PC-9 (cell line): ENCODE data around the gene MAGI1. TPM values are rescaled to one million over a fixed set of nuclear protein-coding genes. Genes with fewer than 3 reads are reported as not detected.

Source experiments
- BruUV-seq: library from RNA; stranded (reverse); fragments of 400-500 nt; replicated peaks from 2 replicates; lab custom pipeline; 2021; lab: Mats Ljungman, UMichigan
- CTCF ChIA-PET: fragments of 300-600 bp; sonication (Branson Sonifier 250); formaldehyde crosslinking; loops from one replicate; lab custom pipeline; 2022; ENCODE audit warnings: antibody characterized with exemption; lab: Charles Lee
- POLR2A ChIA-PET: fragments of 300-600 bp; sonication (Branson Sonifier 250); formaldehyde crosslinking; loops from one replicate; lab custom pipeline; 2022; ENCODE audit warnings: antibody characterized with exemption; ENCODE audit not compliant: unreplicated experiment; lab: Charles Lee
- DNase-seq, 2 experiments: peaks; one replicate each; pipeline versions ENCODE4 v3.0.0 to v3.0.0-alpha.2; 2015 to 2022; ENCODE audit warnings: mixed read lengths in 1 of 2
- H2AFZ ChIP-seq: fragments of 200-600 bp; sonication (generic); 2 replicates; pipeline ENCODE4 v1.8.1; 2017; ENCODE audit warnings: antibody characterized with exemption
- H3F3A ChIP-seq: fragments of 200-600 bp; sonication (generic); 2 replicates; pipeline ENCODE4 v1.8.1; 2017; ENCODE audit warnings: antibody characterized with exemption, mild to moderate bottlenecking, low read depth; ENCODE audit not compliant: insufficient read depth
- H3K27ac ChIP-seq: fragments of 200-600 bp; sonication (generic); 2 replicates; pipeline ENCODE4 v1.6.1; 2016; ENCODE audit warnings: mixed run types
- H3K27me3 ChIP-seq: fragments of 200-600 bp; sonication (generic); 2 replicates; pipeline ENCODE4 v1.6.1; 2016; ENCODE audit warnings: low read depth, mixed run types; ENCODE audit not compliant: insufficient read depth
- H3K36me3 ChIP-seq: fragments of 200-600 bp; sonication (generic); 2 replicates; pipeline ENCODE4 v1.6.1; 2016; ENCODE audit warnings: low read depth, mixed run types
- H3K4me1 ChIP-seq: fragments of 200-600 bp; sonication (generic); replicated peaks from 2 replicates; pipeline ENCODE4 v1.6.1; 2016; ENCODE audit warnings: mixed run types; ENCODE audit not compliant: insufficient read depth
- H3K4me2 ChIP-seq: fragments of 200-600 bp; sonication (generic); 2 replicates; pipeline ENCODE4 v1.6.1; 2017; ENCODE audit warnings: mixed run types
- H3K4me3 ChIP-seq: fragments of 200-600 bp; sonication (generic); 2 replicates; pipeline ENCODE4 v1.6.1; 2016; ENCODE audit warnings: mixed run types
- H3K79me2 ChIP-seq: fragments of 200-600 bp; sonication (generic); 2 replicates; pipeline ENCODE4 v1.6.1; 2017; ENCODE audit warnings: low read depth, mixed run types
- H3K9me2 ChIP-seq: fragments of 200-600 bp; sonication (generic); 2 replicates; pipeline ENCODE4 v1.8.1; 2017; ENCODE audit warnings: mild to moderate bottlenecking; ENCODE audit not compliant: insufficient read depth
- H3K9me3 ChIP-seq: fragments of 200-600 bp; sonication (generic); 2 replicates; pipeline ENCODE4 v1.8.1; 2016; ENCODE audit warnings: low read depth; ENCODE audit not compliant: insufficient read depth
- H4K20me1 ChIP-seq: fragments of 200-600 bp; sonication (generic); 2 replicates; pipeline ENCODE4 v1.8.1; 2017; ENCODE audit not compliant: insufficient read depth
- EZH2 ChIP-seq: fragments of 200-600 bp; sonication (generic); IDR thresholded peaks from 2 replicates; pipeline ENCODE4 v1.8.0; 2017; ENCODE audit warnings: antibody characterized with exemption, low read depth
- intact Hi-C: fragments of 100-400 bp; cut with micrococcal nuclease; formaldehyde crosslinking; loops from one replicate; pipeline ENCODE4 v1.10.0; 2022; ENCODE audit not compliant: unreplicated experiment
- total RNA-seq: library from RNA; stranded (reverse); gene quantifications from 2 replicates; pipeline ENCODE4 v1.2.3, GENCODE V29; 2021
- TF ChIP-seq, protein P1 (sequence below): fragments of 200-600 bp; sonication (generic); conservative IDR thresholded peaks from 2 replicates; pipeline ENCODE4 v1.6.1; 2017; ENCODE audit warnings: mixed run types, antibody characterized with exemption, mild to moderate bottlenecking, moderate library complexity

Gene MAGI1
- total RNA-seq, 1 experiment from 2014 or later = 23.3 TPM

DNA sequence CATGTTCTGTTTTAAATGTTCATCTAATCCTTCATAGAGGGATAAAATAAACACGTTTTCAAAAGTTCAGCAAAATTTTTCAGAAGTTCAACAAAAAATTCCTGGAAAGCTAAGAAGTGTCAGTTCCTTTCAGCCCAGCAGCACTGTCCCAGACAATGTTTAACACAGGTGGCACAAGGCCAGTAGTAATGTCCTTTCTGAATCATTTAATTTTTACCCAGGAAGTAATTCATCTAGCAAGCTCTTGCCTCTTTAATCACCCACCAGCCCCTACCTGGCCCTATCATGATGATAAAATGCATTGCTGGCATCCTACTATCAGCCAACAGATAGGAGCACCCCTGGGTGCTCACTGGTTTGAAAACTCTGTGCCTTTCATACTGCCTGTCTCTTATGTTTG is 723.8 kb downstream of the MAGI1 start:
- ChIA-PET POLR2A (no interaction called here), CTCF (no interaction called here)
- no peaks in the 10 kb centered on the region for H3K9me2 ChIP-seq
- H3K4me2 ChIP-seq = no peak overlapping the region
- no peaks in the 10 kb centered on the region for H3K36me3 ChIP-seq
- no peaks in the 10 kb centered on the region for H3F3A ChIP-seq
- H3K27me3 ChIP-seq = no peaks in the 10 kb centered on the region
- no peaks in the 10 kb centered on the region for H3K9me3 ChIP-seq
- no TSS peak for BruUV-seq
- no peak for TF ChIP-seq EZH2
- TF ChIP-seq, protein P1, sequence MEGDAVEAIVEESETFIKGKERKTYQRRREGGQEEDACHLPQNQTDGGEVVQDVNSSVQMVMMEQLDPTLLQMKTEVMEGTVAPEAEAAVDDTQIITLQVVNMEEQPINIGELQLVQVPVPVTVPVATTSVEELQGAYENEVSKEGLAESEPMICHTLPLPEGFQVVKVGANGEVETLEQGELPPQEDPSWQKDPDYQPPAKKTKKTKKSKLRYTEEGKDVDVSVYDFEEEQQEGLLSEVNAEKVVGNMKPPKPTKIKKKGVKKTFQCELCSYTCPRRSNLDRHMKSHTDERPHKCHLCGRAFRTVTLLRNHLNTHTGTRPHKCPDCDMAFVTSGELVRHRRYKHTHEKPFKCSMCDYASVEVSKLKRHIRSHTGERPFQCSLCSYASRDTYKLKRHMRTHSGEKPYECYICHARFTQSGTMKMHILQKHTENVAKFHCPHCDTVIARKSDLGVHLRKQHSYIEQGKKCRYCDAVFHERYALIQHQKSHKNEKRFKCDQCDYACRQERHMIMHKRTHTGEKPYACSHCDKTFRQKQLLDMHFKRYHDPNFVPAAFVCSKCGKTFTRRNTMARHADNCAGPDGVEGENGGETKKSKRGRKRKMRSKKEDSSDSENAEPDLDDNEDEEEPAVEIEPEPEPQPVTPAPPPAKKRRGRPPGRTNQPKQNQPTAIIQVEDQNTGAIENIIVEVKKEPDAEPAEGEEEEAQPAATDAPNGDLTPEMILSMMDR = no peak
- no peaks in the 10 kb centered on the region for H3K4me1 ChIP-seq
- no peak for DNase-seq
- no peak overlapping the region for H2AFZ ChIP-seq
- no peak overlapping the region for H3K27ac ChIP-seq
- no peak overlapping the region for H3K4me3 ChIP-seq
- no peaks in the 10 kb centered on the region for H4K20me1 ChIP-seq
- intact Hi-C loops = no loop called here
- H3K79me2 ChIP-seq = no peaks in the 10 kb centered on the region

DNA sequence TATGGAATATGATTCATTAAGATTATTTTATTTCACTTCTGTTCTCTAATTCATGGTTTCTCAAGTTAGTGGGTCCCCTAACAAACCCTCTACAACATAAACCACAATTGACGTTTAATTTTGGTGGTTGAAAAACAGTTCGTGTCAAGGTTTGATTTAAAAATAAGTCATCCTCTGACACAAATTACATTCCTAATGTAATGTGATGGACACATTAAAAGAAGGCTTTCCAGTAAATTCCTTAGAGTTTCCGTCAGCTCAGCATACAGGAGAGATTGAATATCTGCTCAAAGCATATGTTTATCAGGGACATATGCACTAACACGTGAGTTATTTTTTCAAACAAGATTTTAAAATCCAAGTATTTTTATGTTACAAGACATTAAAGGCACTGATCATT is 724.4 kb downstream of the MAGI1 start:
- CTCF ChIA-PET = no interaction called here
- no peak overlapping the region for H3K27ac ChIP-seq
- DNase-seq = no peak
- H3K36me3 ChIP-seq = no peaks in the 10 kb centered on the region
- H3K27me3 ChIP-seq = no peaks in the 10 kb centered on the region
- no peak for TF ChIP-seq EZH2
- TF ChIP-seq, protein P1 = no peak
- H3K9me2 ChIP-seq = no peaks in the 10 kb centered on the region
- no peaks in the 10 kb centered on the region for H3K9me3 ChIP-seq
- no TSS peak for BruUV-seq
- H3K4me1 ChIP-seq = no peaks in the 10 kb centered on the region
- H4K20me1 ChIP-seq = no peaks in the 10 kb centered on the region
- H2AFZ ChIP-seq = no peak overlapping the region
- no peak overlapping the region for H3K4me3 ChIP-seq
- POLR2A ChIA-PET = no interaction called here
- no peaks in the 10 kb centered on the region for H3F3A ChIP-seq
- intact Hi-C loops = no loop called here
- H3K79me2 ChIP-seq = no peaks in the 10 kb centered on the region
- no peak overlapping the region for H3K4me2 ChIP-seq

DNA sequence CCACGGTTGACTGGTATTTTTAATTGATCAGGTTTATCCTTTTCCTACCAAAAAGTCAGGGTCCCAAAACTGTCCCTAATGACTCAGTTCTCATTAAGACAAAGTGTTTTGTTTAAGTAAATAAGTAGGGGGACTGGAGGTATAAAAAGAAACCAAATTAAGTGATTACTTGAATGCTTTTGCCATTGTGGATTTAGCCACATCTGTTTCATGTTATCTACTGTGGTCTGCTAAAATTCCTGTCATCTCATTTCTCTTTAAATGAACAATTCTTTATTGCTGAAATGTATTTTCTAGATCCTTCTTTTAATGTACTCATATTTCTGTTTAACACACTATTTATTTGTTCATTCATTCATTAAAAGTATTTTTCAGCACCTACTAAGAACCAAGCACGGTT is 725.1 kb downstream of the MAGI1 start:
- Histone ChIP-seq H3K27ac (no peak overlapping the region), H3F3A (no peaks in the 10 kb centered on the region), H3K9me3 (no peaks in the 10 kb centered on the region), H3K4me2 (no peak overlapping the region), H3K4me3 (no peak overlapping the region), H3K79me2 (no peaks in the 10 kb centered on the region), H3K27me3 (no peaks in the 10 kb centered on the region), H4K20me1 (no peaks in the 10 kb centered on the region), H3K4me1 (no peaks in the 10 kb centered on the region), H3K9me2 (no peaks in the 10 kb centered on the region), H2AFZ (no peak overlapping the region), H3K36me3 (no peaks in the 10 kb centered on the region)
- CTCF ChIA-PET = no interaction called here
- intact Hi-C loops = no loop called here
- POLR2A ChIA-PET = no interaction called here
- TF ChIP-seq, protein P1 = no peak
- TF ChIP-seq EZH2 = no peak
- no TSS peak for BruUV-seq
- DNase-seq = no peak
